Nucleus accumbens (tissue), 56 donors: Measurements from ENCODE around the gene ABLIM1.

Experiments
- DNase-seq, 56 donors: peaks; one replicate each; lab custom pipeline; 2025; lab: John Stamatoyannopoulos, UW

The ABLIM1 gene

DNA sequence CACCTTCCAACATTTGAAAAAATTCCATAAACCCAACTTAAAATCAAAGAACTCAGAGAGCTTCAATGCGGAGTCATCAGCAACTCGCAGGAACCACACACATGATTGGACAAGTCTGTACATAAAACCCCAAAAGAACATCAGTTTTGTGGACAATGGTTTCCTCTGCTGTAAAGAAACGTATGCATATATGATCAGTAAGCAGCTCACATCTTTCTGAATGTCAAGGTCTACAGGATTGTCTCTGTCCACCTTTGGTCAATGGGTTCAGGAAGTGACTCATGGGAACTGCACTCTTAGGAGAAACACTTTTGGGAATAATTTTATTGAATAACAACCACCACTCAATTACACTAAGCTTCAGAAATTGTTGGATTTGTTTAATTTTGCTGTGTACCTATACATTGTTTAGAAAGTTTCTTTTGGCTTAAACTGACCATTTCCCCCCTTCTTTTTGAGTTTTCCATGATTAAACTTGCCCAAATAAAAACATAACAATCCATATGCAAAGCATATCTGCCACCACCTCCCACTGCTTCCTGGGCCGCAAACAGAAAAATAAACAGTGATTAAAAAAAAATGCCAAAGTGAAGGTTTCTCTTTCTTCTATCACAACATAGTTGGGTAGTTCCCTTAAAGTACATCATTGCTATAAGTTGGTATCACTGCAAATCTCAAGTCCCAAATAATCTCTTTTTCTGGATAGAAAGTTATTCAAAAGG lies 226.5 kb downstream of the ABLIM1 start:
- no peak for DNase-seq

DNA sequence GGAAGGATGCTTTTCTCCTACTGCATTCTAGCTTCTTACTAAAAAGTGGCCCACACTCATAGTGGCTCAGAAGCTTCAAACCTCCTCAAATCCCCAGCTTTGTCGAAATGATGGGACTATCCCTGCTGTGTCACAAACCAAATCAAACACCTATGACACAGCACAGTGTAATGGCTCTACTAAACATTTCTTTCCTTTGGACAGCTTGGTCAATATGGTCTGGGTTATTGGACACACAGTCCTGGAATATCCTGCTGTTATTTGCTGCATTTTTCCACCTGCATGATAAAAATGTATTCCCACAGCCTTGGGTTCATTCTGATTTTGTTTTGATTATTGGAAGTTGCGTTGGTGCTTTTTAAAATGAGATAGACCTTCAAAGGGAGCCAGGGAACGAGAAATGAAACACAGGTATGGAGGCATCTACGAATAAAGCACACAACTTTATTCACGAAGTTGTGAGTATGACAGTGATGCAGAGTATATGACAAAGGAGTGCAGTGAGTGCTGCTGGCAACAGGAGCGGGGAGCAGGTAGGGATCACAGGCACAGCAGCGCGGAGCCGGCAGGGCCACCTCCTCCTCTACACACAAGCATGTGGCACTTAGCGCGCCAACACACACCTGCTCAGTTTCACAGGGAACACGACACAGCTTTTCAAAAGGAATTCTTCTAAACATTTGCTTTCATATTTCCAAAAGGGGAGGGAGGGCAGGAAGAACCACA lies 227.2 kb downstream of the ABLIM1 start:
- DNase-seq: no peak

GRCh38 chr10:114429581-114430335 lies 228.3 kb downstream of the ABLIM1 start:
- DNase-seq: no peak

- DNase-seq: no peak
These were observed 230.8 kb downstream of the ABLIM1 start for GRCh38 chr10:114427124-114427852.

GRCh38 chr10:114426476-114426875 lies 231.6 kb downstream of the ABLIM1 start:
- DNase-seq: no peak

- no peak for DNase-seq
These were observed 237.1 kb downstream of the ABLIM1 start for GRCh38 chr10:114420811-114421485.

GRCh38 chr10:114418109-114418508 lies 240.0 kb downstream of the ABLIM1 start:
- no peak for DNase-seq

- DNase-seq: no peak
These were observed 244.9 kb downstream of the ABLIM1 start for GRCh38 chr10:114412907-114413797.

DNA sequence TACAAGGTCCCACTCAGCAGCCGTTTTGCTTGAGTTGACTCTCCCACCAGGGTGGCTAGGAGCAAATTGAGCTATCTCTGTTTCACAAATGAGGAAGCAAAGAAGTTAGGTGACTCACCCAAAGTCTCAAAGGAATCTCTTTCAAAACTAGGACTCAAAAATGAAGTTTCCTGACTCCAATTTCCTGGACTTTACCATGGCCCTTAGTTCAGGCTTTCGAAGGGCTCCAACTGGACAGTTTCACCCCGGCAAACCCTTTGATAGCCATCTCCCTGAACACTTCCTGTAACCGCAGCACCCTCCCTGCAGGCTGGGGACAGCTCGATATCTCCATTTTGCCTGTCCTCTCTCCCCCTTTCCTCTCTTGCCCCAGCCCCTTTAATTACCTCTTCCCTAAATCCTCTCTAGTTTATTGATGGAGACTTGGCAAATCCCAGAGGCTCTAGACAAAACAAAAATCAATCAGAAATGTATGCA lies 249.1 kb downstream of the ABLIM1 start:
- no peak for DNase-seq

DNA sequence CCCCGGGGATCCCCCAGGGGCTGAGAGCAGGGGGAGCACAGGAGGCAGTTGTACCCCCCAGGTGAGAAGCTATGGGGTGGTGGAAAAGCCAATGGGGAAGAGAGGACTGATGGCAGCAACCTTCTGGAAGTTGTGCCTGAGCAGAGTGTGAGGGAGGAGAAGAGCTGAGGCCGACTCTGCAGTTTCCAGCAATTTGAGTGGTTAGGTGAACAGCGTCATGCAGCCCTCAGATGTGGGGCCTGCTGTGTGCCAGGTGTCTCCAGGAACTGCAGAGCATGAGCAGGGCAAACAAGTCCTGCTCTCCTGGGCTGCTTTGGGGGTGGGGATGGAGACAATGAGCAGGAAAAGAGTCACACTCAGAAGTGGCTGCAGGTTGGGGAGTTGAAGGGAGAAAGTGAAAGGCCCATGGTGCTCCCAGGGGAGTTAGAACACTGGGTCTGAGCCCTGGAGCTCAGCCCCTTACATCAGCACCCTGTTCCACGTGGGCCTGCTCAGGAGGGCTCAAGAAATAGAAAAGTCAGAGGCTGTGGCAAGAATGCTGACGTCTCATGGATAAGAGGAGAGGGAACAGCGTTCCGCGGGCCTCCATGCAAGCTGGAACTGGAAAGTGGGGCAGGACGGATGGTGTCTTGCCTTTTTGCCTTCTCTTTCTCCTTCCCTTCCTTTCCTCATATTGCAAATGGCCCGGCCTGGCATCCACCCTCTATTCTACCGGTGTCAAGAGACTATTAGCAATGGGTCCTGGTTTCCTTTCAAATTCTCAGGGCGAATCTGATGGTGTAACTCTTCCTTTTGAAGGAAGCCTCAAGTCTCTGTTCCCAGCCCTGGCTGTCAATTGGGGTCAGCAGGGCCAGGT lies 249.7 kb downstream of the ABLIM1 start:
- no peak for DNase-seq

DNA sequence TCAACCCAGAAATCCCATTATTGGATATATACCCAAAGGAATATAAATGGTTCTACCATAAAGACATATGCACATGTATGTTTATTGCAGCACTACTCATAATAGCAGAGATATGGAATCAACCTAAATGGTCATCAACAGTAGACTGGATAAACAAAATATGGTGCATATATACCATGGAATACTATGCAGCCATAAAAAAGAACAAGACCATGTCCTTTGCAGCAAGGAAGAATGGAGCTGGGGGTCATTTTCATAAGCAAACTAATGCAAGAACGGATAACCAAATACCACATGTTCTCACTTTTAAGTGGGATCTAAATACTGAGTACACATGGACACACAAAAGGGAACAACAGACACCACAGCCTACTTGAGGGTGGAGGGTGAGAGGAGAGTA lies 251.6 kb downstream of the ABLIM1 start:
- DNase-seq: no peak

DNA sequence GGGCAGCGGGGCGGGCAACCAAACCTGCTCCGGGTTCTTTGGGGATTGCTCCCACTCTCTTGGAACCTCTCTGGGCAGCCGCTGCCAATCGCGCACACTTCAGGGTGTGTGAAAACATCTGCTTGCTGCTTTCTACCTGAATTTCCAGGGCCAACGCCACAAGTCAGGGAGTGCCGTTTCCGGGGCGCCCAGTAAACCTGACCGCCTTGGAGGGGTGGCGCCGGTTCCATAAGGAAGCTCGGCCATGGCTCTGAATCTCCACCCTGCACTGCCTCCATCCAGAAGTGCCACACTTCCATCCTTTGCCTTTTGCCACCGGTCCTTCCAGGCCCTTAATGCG lies 253.1 kb downstream of the ABLIM1 start:
- DNase-seq: no peak

- DNase-seq: peak in 2 of 56 donors; percentile 16 to 57
These were observed 253.7 kb downstream of the ABLIM1 start, which contains the start of gene AFAP1L2 for GRCh38 chr10:114404171-114405010. AFAP1L2 (minus strand) TSS chr10:114404502; CDS start chr10:114404455, 47 bp downstream.

DNA sequence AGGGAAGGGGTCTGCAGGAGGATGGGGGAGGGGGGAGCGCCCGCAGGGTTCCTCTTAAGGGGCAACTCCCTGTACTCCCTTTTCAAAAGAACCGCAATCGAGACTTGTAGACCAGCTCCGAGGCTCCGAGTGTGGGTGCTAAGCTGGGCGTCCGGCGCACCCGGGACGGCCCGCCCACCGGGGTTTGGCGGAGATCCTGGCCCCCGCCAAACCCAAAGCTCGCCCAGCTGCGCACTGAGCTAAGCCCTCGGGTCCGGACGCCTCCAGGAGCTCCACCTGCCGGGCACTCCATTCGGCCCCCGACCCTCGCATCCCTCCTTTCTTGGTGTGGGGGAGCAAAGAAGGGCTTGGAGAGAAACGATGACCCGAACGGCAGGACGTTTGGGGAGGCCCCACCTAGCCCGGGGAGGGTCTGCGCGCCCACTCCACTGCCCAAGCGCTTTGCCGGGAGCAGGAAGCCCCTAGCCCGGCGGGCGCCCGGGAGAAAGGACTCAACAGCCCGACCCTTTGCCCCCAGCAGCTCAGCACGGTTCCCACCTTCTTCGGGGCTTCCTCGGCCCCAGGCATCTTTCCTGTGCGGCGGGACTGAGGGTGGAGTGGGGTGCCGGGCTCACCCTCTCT lies 254.4 kb downstream of the ABLIM1 start:
- DNase-seq: peak in 1 of 56 donors; percentile 16

GRCh38 chr10:114402871-114403540 lies 255.1 kb downstream of the ABLIM1 start:
- DNase-seq: no peak

GRCh38 chr10:114402233-114402632 lies 255.8 kb downstream of the ABLIM1 start:
- no peak for DNase-seq
